Tibial artery (tissue), 4 donors: ENCODE measurements around the gene PSMG2.
A peak's percentile ranks its signal among the peaks of the same experiment; 100 is the strongest.

Experiments used
- DNase-seq, 2 donors: peaks; one replicate each; pipeline ENCODE4 v3.0.0-alpha.2; 2019
- H3K27ac ChIP-seq, 2 donors: fragments of 200-600 bp; sonication (generic) in 1 of 2; 1 replicate in 1 of 2; 2 replicates in 1 of 2; pipeline ENCODE4 v1.5.1; 2018 to 2019; ENCODE audit warnings: mild to moderate bottlenecking in 1 of 2
- H3K27me3 ChIP-seq, 2 donors: fragments of 200-600 bp; sonication (generic) in 1 of 2; one replicate each; pipeline versions ENCODE4 v1.5.1 to v1.6.0; 2016 to 2019
- H3K36me3 ChIP-seq, 3 donors: fragments of 200-600 bp; sonication (generic) in 2 of 3; one replicate each; pipeline ENCODE4 v1.5.1; 2016 to 2019; ENCODE audit warnings: mild to moderate bottlenecking in 2 of 3
- H3K4me1 ChIP-seq, 4 donors: fragments of 200-600 bp; sonication (generic) in 2 of 4; 1 replicate in 3 of 4; 2 replicates in 1 of 4; pipeline ENCODE4 v1.5.1; 2016 to 2019
- H3K4me3 ChIP-seq, 2 donors: fragments of 200-600 bp; sonication (generic) in 1 of 2; 1 replicate in 1 of 2; 2 replicates in 1 of 2; pipeline ENCODE4 v1.5.1; 2018 to 2019; ENCODE audit warnings: mild to moderate bottlenecking in 2 of 2
- H3K9me3 ChIP-seq, 3 donors: fragments of 200-600 bp; sonication (generic) in 1 of 3; one replicate each; pipeline ENCODE4 v1.5.1; 2016 to 2019
- intact Hi-C: fragments of 100-400 bp; cut with DNase I; formaldehyde crosslinking; loops from one replicate; pipeline ENCODE4 v1.15.0; 2023; ENCODE audit warnings: low total_unique reads
- TF ChIP-seq, protein P1 (sequence below), 2 experiments: fragments of 200-600 bp in 1 of 2; fragments of 450-650 bp in 1 of 2; IDR thresholded peaks; one replicate each; pipeline ENCODE4 v1.5.1; 2017 to 2019; ENCODE audit warnings: antibody characterized with exemption in 2 of 2, mild to moderate bottlenecking in 1 of 2, moderate library complexity in 1 of 2

PSMG2 gene

DNA sequence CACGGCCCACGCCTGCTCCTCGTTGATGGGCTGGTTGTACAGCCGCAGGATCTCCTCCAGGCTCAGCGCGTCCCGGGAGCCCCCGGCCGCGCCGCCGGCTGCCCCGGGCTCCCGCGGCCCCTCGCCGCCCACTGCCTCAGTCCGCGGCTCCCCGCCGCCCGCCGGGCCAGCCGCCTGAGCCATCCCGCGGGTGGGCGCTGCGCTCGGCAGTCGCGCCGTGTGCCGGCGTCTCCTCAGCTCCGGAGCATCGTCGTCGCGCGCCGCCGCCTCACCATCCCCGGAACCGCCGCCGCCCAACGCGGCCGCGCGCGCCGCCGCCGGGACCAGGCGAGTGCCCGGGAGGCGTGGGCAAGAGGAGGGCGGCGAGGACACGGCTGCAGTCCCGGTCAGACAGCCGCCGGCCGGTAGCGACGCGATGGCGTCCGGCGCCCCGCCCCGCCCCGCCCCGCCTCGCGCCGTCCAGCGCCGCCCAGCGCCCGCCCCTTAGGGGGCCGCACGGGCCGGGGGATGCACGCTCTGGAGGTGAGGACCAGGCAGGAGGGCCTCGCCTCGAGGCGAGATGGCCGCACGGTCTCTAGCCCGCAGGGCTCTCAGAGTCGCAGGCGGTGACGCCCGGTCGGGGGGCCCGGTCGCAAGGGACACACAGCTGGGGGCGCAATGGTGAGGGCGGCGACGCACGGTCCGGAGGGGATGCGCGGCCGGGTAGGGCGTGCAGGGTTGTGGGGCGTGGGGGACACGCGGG is 45.0 kb upstream of the PSMG2 start, which contains the start of gene SPIRE1:
TSS of gene SPIRE1 (minus strand) at position 424 of the 742 bp plus-strand sequence. CDS start at position 183, 241 bp downstream.
- intact Hi-C loops, result loop anchor here (5.0 to 10.0 kb wide), 2 partner anchors 251 to 383 kb away; partner anchors contain the start of gene PRELID3A

DNA sequence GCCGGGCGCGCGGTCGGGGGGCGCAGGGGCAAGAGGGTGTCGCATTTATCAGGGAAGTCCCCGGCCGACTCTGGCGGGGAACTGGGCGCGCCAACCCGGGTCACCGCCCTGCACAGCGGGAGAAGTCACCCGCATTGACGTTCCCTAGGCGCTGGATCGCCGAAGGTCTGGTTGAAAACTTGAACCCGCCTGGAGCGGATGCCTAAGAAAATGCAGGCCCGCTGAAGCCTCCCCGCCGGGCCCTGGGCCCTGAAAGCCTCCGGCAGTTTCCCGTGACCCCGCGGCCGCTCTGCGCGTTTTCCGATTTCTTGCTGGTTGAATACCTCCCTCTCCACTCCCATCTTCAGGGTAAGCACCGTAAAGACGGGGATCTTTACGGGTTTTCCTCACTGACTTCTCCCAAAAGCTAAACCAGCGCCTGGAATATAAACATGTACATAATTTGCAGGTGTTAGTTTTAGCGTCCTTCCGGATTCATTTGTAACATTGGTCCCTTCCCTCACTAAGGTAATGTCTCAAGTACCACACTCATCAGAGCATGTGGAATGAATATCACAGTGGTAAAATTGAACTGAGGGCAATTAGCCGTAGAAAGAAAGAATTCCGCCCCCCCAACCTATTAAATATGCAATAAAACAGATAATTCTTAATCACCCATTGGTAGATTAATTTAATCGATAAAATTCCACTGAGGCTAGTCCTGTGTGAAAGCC is 44.3 kb upstream of the PSMG2 start:
- peak overlapping the region; percentile 77 to 83 for H3K4me3 ChIP-seq
- H3K4me1 ChIP-seq, result peaks cover 0 to 15% (median 6%) of the 10 kb centered on the region in 4 donors
- TF ChIP-seq, protein P1, sequence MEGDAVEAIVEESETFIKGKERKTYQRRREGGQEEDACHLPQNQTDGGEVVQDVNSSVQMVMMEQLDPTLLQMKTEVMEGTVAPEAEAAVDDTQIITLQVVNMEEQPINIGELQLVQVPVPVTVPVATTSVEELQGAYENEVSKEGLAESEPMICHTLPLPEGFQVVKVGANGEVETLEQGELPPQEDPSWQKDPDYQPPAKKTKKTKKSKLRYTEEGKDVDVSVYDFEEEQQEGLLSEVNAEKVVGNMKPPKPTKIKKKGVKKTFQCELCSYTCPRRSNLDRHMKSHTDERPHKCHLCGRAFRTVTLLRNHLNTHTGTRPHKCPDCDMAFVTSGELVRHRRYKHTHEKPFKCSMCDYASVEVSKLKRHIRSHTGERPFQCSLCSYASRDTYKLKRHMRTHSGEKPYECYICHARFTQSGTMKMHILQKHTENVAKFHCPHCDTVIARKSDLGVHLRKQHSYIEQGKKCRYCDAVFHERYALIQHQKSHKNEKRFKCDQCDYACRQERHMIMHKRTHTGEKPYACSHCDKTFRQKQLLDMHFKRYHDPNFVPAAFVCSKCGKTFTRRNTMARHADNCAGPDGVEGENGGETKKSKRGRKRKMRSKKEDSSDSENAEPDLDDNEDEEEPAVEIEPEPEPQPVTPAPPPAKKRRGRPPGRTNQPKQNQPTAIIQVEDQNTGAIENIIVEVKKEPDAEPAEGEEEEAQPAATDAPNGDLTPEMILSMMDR (IDR thresholded peaks at IDR 0.05), result no peak
- peak; percentile 31 to 74 for DNase-seq
- H3K27me3 ChIP-seq, result no peaks in the 10 kb centered on the region
- no peaks in the 10 kb centered on the region for H3K9me3 ChIP-seq
- intact Hi-C loops, result loop anchor here (5.0 to 10.0 kb wide), 2 partner anchors 251 to 384 kb away; partner anchors contain the start of gene PRELID3A
- H3K27ac ChIP-seq, result peak overlapping the region; percentile 97 to 99
- peaks cover 0 to 8% (median 0%) of the 10 kb centered on the region in 3 donors for H3K36me3 ChIP-seq

More for the DNA sequence above, 45.0 kb upstream of the PSMG2 start, which contains the start of gene SPIRE1:
- DNase-seq, result peak; percentile 76 to 90
- no peaks in the 10 kb centered on the region for H3K27me3 ChIP-seq
- peak within 1 kb of the TSS; percentile 97 to 99 for H3K27ac ChIP-seq
- H3K4me3 ChIP-seq, result peak within 1 kb of the TSS; percentile 77 to 83
- H3K36me3 ChIP-seq, result peaks cover 0 to 8% (median 0%) of the 10 kb centered on the region in 3 donors
- H3K4me1 ChIP-seq, result peaks cover 0 to 22% (median 10%) of the 10 kb centered on the region in 4 donors
- TF ChIP-seq, protein P1 (IDR thresholded peaks at IDR 0.05), result no peak
- H3K9me3 ChIP-seq, result no peaks in the 10 kb centered on the region

DNA sequence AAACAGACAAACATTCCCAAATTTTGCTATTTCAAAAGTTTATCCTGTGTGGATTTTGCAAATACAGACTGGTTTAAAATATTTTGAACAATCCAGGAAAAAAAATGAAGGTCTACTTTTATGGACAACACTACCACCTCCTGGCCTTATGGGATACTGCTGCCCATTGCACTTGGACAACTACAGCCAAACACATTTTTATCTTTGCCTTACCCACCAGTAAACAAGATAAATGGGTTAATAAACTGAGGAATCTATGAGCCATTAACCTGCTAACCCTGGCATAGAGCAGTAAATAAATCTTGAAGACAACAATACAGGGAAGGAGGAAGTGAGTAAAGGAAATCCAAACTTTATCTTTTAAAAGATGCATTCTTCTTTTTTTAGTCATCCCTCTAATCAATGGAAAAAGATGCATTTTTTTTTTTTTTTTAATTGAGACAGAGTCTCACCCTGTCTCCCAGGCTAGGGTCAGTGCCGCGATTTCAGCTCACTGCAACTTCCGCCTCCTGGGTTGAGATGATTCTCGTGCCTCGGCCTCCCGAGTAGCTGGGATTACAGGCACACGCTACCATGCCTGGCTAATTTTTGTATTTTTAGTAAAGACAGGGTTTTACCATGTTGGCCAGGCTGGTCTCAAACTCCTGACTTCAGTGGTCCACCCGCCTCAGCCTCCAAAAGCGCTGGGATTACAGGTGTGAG is 42.8 kb upstream of the PSMG2 start:
- peak in 1 of 2 donors; percentile 58 for DNase-seq
- TF ChIP-seq, protein P1 (IDR thresholded peaks at IDR 0.05), result peak; percentile 91 to 94
- no peak overlapping the region for H3K27ac ChIP-seq
- peaks cover 0 to 13% (median 4%) of the 10 kb centered on the region in 4 donors for H3K4me1 ChIP-seq
- peaks cover 0 to 8% (median 0%) of the 10 kb centered on the region in 3 donors for H3K36me3 ChIP-seq
- intact Hi-C loops, result loop anchor here (2.0 to 10.0 kb wide), 3 partner anchors 253 to 385 kb away; partner anchors contain the start of gene PRELID3A
- no peaks in the 10 kb centered on the region for H3K9me3 ChIP-seq
- H3K27me3 ChIP-seq, result no peaks in the 10 kb centered on the region
- H3K4me3 ChIP-seq, result no peak overlapping the region

DNA sequence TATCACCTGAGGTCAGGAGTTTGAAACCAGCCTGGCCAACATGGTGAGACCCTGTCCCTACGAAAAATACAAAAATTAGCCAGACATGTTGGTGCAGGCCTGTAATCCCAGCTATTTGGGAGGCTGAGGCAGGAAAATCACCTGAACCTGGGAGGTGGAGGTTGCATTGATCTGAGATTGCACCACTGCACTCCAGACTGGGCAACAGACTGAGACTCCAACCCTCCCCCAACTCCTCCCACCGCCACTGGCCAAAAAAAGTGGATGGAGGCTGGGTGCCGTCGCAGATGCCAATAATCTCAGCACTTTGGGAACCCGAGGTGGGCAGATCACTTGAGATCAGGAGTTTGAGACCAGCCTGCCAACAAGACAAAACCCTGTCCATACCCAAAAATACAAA is 34.8 kb upstream of the PSMG2 start:
- no peaks in the 10 kb centered on the region for H3K9me3 ChIP-seq
- intact Hi-C loops, result no loop called here
- H3K36me3 ChIP-seq, result peaks cover 0 to 11% (median 10%) of the 10 kb centered on the region in 3 donors
- TF ChIP-seq, protein P1 (IDR thresholded peaks at IDR 0.05), result no peak
- no peak overlapping the region for H3K27ac ChIP-seq
- H3K4me3 ChIP-seq, result no peak overlapping the region
- DNase-seq, result no peak
- no peaks in the 10 kb centered on the region for H3K27me3 ChIP-seq
- H3K4me1 ChIP-seq, result no peaks in the 10 kb centered on the region

DNA sequence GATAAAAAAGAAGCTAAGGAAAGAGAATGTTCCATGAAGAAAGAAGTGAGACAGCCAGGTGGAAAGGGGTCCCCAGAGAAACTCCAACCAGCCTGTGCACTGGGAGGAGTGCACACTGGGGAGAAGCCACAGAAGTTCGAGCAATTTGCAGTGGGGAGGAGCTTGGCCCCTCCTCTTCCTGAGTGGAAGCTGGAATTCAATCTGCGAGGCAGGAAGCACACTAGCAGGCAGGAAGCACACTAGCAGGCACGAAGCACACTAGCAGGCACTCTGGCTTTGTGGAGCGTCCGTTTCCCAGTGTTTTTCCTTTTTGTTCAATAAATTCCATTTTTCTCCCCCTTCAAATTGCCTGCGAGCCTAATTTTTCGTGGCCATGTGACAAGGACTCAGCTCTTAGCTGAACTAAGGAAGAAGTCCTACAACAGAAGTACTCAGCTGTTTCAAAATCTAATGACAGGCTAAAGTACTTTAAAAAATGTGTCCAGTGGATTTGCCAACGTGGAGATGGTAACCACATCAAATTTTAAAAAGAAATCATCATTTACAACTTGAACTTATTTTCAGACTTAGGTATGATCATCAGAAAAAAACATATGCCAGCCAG is 23.6 kb upstream of the PSMG2 start:
- Histone ChIP-seq H3K27ac (peak overlapping the region; percentile 77 to 80), H3K36me3 (peaks cover 3 to 37% (median 4%) of the 10 kb centered on the region in 3 donors), H3K27me3 (no peaks in the 10 kb centered on the region), H3K4me3 (peak overlapping the region; percentile 33 to 48), H3K4me1 (peaks cover 0 to 13% (median 3%) of the 10 kb centered on the region in 4 donors), H3K9me3 (no peaks in the 10 kb centered on the region)
- intact Hi-C loops, result no loop called here
- peak; percentile 65 to 83 for DNase-seq
- TF ChIP-seq, protein P1 (IDR thresholded peaks at IDR 0.05), result no peak
